DOHH2 (cell line): ENCODE data around the gene COL4A1.

Source experiments
- H3F3A ChIP-seq: fragments of 200-600 bp; sonication (generic), shearing (Covaris generic); 2 replicates; pipeline ENCODE4 v1.6.0; 2016; ENCODE audit warnings: antibody characterized with exemption, mild to moderate bottlenecking; ENCODE audit not compliant: control insufficient read depth, insufficient read depth
- H3K27ac ChIP-seq: fragments of 200-600 bp; sonication (generic); 2 replicates; pipeline ENCODE4 v1.5.1; 2014; ENCODE audit warnings: low read depth, mild to moderate bottlenecking, low read length, moderate library complexity
- H3K27me3 ChIP-seq: fragments of 200-600 bp; sonication (generic); 2 replicates; pipeline ENCODE4 v1.6.1; 2014; ENCODE audit warnings: mild to moderate bottlenecking, low read length, mixed read lengths; ENCODE audit not compliant: control insufficient read depth
- H3K36me3 ChIP-seq: fragments of 200-600 bp; sonication (generic); 2 replicates; pipeline ENCODE4 v1.6.1; 2014; ENCODE audit warnings: mild to moderate bottlenecking, low read length, moderate library complexity, mixed read lengths; ENCODE audit not compliant: control insufficient read depth
- H3K4me1 ChIP-seq: fragments of 200-600 bp; sonication (generic); 2 replicates; pipeline ENCODE4 v1.6.1; 2014; ENCODE audit warnings: mild to moderate bottlenecking, low read length, mixed read lengths; ENCODE audit not compliant: control insufficient read depth
- H3K4me2 ChIP-seq: fragments of 200-600 bp; sonication (generic); 2 replicates; pipeline ENCODE4 v1.6.0; 2014; ENCODE audit warnings: mild to moderate bottlenecking, low read length, moderate library complexity
- H3K4me3 ChIP-seq: fragments of 200-600 bp; sonication (generic); 2 replicates; pipeline ENCODE4 v1.5.1; 2014; ENCODE audit warnings: mild to moderate bottlenecking, low read length, mixed read lengths
- H3K79me2 ChIP-seq: fragments of 200-600 bp; sonication (generic); 2 replicates; pipeline ENCODE4 v1.6.1; 2014; ENCODE audit warnings: mild to moderate bottlenecking, low read length, mixed read lengths; ENCODE audit not compliant: control insufficient read depth
- H3K9me2 ChIP-seq: fragments of 200-600 bp; sonication (generic); replicated peaks from 2 replicates; pipeline ENCODE4 v1.6.1; 2014; ENCODE audit warnings: mild to moderate bottlenecking, low read length, mixed read lengths; ENCODE audit not compliant: control insufficient read depth
- H3K9me3 ChIP-seq: fragments of 200-600 bp; sonication (generic); 2 replicates; pipeline ENCODE4 v1.6.1; 2014; ENCODE audit warnings: antibody characterized with exemption, low read length, mixed read lengths; ENCODE audit not compliant: control insufficient read depth, insufficient read depth
- H4K20me1 ChIP-seq: fragments of 200-600 bp; sonication (generic); 2 replicates; pipeline ENCODE4 v1.6.0; 2014; ENCODE audit warnings: low read depth, mild to moderate bottlenecking, antibody characterized with exemption, low read length, moderate library complexity; ENCODE audit not compliant: control insufficient read depth, insufficient read depth
- CTCF ChIP-seq: fragments of 200-600 bp; sonication (generic); IDR thresholded peaks from one replicate; pipeline ENCODE4 v1.5.1; 2014; ENCODE audit warnings: antibody characterized with exemption, mild to moderate bottlenecking, low read depth, low read length; ENCODE audit not compliant: poor library complexity, severe bottlenecking
- EZH2phosphoT487 ChIP-seq: fragments of 200-600 bp; sonication (generic); IDR thresholded peaks from 2 replicates; pipeline ENCODE4 v1.6.1; 2017; ENCODE audit warnings: borderline replicate concordance, mild to moderate bottlenecking, antibody characterized with exemption, low read length, moderate library complexity, mixed read lengths

Gene COL4A1

GRCh38 chr13:110309661-110310524, 2.9 kb upstream of the COL4A1 start:
- H3K79me2 ChIP-seq, result no peaks in the 10 kb centered on the region
- H3K27ac ChIP-seq, result no peak overlapping the region
- no peaks in the 10 kb centered on the region for H3F3A ChIP-seq
- H3K4me3 ChIP-seq, result no peak overlapping the region
- no peaks in the 10 kb centered on the region for H4K20me1 ChIP-seq
- H3K4me1 ChIP-seq, result no peaks in the 10 kb centered on the region
- H3K9me2 ChIP-seq, result no peaks in the 10 kb centered on the region
- no peaks in the 10 kb centered on the region for H3K9me3 ChIP-seq
- no peaks in the 10 kb centered on the region for H3K36me3 ChIP-seq
- H3K27me3 ChIP-seq, result no peaks in the 10 kb centered on the region
- H3K4me2 ChIP-seq, result no peak overlapping the region
- TF ChIP-seq EZH2phosphoT487, result no peak
- TF ChIP-seq CTCF, result no peak

- H3K4me2 ChIP-seq, result no peak overlapping the region
- no peaks in the 10 kb centered on the region for H3F3A ChIP-seq
- TF ChIP-seq CTCF, result no peak
- H3K9me2 ChIP-seq, result no peaks in the 10 kb centered on the region
- H3K4me3 ChIP-seq, result no peak overlapping the region
- no peaks in the 10 kb centered on the region for H3K36me3 ChIP-seq
- 0 out of 2 replicates have a peak, but pooled peaks cover 3% of the 10 kb centered on the region for H3K27me3 ChIP-seq
- no peaks in the 10 kb centered on the region for H3K79me2 ChIP-seq
- H4K20me1 ChIP-seq, result no peaks in the 10 kb centered on the region
- no peaks in the 10 kb centered on the region for H3K4me1 ChIP-seq
- no peaks in the 10 kb centered on the region for H3K9me3 ChIP-seq
- no peak overlapping the region for H3K27ac ChIP-seq
Measured at GRCh38 chr13:110308656-110309359, 1.9 kb upstream of the COL4A1 start.

DNA sequence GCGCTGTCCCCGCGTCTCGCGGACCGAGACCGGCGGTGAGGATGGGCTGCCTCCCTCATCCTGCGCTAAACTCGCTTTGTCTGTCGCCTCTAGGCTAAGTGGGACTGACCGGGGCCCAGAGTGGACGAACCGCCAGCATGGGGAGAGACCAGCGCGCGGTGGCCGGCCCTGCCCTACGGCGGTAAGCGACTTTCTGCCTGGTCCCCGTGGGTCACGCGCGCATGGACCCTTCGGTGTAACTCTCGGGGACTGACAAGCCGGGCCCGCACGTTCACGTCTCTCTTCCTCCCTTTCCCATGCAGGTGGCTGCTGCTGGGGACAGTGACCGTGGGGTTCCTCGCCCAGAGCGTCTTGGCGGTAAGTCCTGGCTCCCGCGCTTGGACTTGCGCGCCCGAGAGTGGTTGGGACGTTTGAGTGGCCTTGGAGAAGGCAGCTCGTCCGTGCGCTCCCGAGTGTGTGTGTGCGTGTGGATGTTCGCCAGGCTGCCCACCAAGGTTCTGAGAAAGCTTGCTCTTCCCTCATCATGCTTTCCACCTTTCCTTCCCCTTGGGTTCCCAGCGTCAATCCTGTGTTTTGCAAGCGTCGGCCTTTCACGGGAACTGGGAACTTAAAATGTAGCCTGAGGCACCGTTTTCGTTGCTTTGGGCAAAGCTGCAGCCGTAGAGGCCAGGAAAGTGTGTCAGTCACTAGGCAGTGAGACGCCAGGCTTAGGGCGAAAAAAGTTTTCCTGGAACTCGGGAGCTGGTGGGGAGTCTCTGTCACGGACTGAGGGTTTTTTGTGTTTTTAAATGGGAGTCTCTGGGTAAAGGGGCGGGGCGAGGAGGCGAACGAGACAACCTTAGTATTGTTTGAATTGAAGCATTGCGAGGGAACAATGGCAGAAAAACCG, 1.1 kb upstream of the COL4A1 start:
- no peaks in the 10 kb centered on the region for H3K9me3 ChIP-seq
- no peaks in the 10 kb centered on the region for H3K9me2 ChIP-seq
- H3K4me1 ChIP-seq, result no peaks in the 10 kb centered on the region
- no peaks in the 10 kb centered on the region for H3K36me3 ChIP-seq
- H3K27ac ChIP-seq, result no peak overlapping the region
- no peak overlapping the region for H3K4me3 ChIP-seq
- no peak for TF ChIP-seq EZH2phosphoT487
- TF ChIP-seq CTCF, result no peak
- no peaks in the 10 kb centered on the region for H4K20me1 ChIP-seq
- H3F3A ChIP-seq, result no peaks in the 10 kb centered on the region
- H3K79me2 ChIP-seq, result no peaks in the 10 kb centered on the region
- no peak overlapping the region for H3K4me2 ChIP-seq
- H3K27me3 ChIP-seq, result 0 out of 2 replicates have a peak, but pooled peaks cover 5% of the 10 kb centered on the region
